Loucy (cell line): Measurements from ENCODE around the gene CDK13.

Source experiments
- EZH2phosphoT487 ChIP-seq: fragments of 200-600 bp; IDR thresholded peaks from 2 replicates; pipeline ENCODE4 v1.6.1; 2018; ENCODE audit warnings: antibody characterized with exemption, mild to moderate bottlenecking, moderate library complexity, borderline replicate concordance
- TF ChIP-seq, protein P1 (sequence below): fragments of 200-600 bp; sonication (generic); conservative IDR thresholded peaks from 2 replicates; pipeline ENCODE4 v1.5.1; 2014; ENCODE audit warnings: mild to moderate bottlenecking, antibody characterized with exemption, low read length

DNA sequence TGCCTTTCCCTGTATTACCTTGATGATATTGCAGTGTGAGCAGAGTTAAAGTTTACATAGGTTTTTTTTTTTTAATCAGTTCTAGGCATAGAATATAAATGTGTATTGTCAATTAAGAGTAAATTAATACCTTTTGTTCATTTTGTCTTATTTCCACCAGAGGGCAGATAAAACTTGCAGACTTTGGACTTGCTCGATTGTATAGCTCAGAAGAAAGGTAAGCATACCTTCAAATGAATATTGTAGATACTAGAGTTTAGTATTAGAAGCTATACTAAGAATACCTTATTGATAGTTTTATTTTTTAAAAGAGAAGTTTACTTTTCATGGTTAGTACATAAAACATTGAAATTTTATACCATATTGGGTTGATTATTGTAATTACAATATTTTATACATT lies 97.6 kb downstream of the CDK13 start:
- TF ChIP-seq, protein P1, sequence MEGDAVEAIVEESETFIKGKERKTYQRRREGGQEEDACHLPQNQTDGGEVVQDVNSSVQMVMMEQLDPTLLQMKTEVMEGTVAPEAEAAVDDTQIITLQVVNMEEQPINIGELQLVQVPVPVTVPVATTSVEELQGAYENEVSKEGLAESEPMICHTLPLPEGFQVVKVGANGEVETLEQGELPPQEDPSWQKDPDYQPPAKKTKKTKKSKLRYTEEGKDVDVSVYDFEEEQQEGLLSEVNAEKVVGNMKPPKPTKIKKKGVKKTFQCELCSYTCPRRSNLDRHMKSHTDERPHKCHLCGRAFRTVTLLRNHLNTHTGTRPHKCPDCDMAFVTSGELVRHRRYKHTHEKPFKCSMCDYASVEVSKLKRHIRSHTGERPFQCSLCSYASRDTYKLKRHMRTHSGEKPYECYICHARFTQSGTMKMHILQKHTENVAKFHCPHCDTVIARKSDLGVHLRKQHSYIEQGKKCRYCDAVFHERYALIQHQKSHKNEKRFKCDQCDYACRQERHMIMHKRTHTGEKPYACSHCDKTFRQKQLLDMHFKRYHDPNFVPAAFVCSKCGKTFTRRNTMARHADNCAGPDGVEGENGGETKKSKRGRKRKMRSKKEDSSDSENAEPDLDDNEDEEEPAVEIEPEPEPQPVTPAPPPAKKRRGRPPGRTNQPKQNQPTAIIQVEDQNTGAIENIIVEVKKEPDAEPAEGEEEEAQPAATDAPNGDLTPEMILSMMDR: peak; percentile 38
- TF ChIP-seq EZH2phosphoT487: no peak
